K562 treated with DMSO at 1 percent for 12 hours (cell line): Measurements from ENCODE around the gene ZNG1E. TPM values are rescaled to one million over a fixed set of nuclear protein-coding genes. Genes with fewer than 3 reads are reported as not detected.

Experiments used
- total RNA-seq: library from RNA; unstranded; fragments of 300-600 nt; gene quantifications from 2 replicates; pipeline ENCODE4 v1.2.3, GENCODE V29; 2022; ENCODE audit not compliant: insufficient read depth

Gene ZNG1E
- total RNA-seq: 13.5 and 16.3 TPM in 2 replicates

DNA sequence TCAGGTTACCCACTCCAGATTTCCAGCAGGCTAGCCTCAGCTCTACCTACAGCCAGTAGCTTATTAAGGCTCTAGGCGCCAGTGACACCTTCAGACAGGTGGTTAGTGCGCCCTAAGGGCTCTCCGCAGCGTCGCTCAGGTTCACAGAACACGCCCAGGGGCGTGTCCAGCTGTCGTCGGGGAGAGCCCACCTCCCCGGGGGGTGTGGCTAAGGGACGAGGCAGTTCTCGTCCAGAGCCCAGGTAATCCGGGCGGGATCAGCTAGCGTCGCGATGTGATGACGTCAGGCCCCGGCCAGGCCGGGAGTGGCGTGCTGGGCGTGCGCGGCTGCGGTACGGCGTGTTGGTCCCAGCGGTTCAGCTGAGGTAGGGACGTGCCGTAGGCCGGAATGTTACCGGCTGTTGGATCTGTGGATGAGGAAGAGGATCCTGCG lies at the start of gene ZNG1E:
TSS of gene ZNG1E (plus strand) at position 340 of the 433 bp plus-strand sequence. CDS start at position 389, 49 bp downstream.

DNA sequence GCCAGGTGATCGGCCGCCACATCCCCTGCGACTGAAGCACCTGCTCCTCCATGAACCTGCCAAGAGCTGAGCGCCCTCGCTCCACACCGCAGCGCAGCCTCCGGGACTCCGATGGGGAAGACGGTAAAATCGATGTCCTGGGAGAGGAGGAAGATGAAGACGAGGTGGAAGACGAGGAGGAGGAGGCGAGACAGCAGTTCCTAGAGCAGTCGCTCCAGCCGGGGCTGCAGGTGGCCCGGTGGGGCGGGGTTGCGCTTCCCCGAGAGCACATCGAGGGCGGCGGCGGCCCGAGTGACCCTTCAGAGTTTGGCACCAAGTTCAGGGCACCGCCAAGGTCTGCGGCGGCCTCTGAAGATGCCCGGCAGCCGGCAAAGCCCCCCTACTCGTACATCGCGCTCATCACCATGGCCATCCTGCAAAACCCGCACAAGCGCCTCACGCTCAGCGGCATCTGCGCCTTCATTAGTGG lies 61.4 kb downstream of the ZNG1E start, which contains the start of gene FOXD4L4:
TSS of gene FOXD4L4 (plus strand) at position 51 of the 469 bp plus-strand sequence. CDS start at position 51, 0 bp downstream.

Other genes starting within 250 kb of the ZNG1E start
- gene FOXD4L4, start 61.2 kb downstream of the ZNG1E start, total RNA-seq: not detected in 2 replicates